HG02798 (cell line): ENCODE results near the gene SLC1A2.

Source experiments
- ATAC-seq: cut with Tn5 transposase; IDR thresholded peaks from one replicate; pipeline ENCODE4 v1.9.1; 2021; ENCODE audit warnings: mild to moderate bottlenecking; ENCODE audit not compliant: unreplicated experiment, poor library complexity

SLC1A2 gene

GRCh38 chr11:35381709-35382322, 37.5 kb downstream of the SLC1A2 start:
- ATAC-seq = no peak

- no peak for ATAC-seq
Observed at GRCh38 chr11:35380603-35381002, 38.8 kb downstream of the SLC1A2 start.

- no peak for ATAC-seq
Observed at GRCh38 chr11:35377262-35377661, 42.1 kb downstream of the SLC1A2 start.

GRCh38 chr11:35376613-35377012, 42.7 kb downstream of the SLC1A2 start:
- no peak for ATAC-seq

- ATAC-seq = no peak
Observed at GRCh38 chr11:35376118-35376510, 43.2 kb downstream of the SLC1A2 start.

GRCh38 chr11:35375332-35376117, 43.8 kb downstream of the SLC1A2 start:
- no peak for ATAC-seq

- ATAC-seq = no peak
Observed at GRCh38 chr11:35373284-35373933, 45.9 kb downstream of the SLC1A2 start.

- ATAC-seq = no peak
Observed at GRCh38 chr11:35372565-35373283, 46.6 kb downstream of the SLC1A2 start.

GRCh38 chr11:35367491-35367890, 51.9 kb downstream of the SLC1A2 start:
- ATAC-seq = no peak

- ATAC-seq = no peak
Observed at GRCh38 chr11:35366798-35367197, 52.6 kb downstream of the SLC1A2 start.

GRCh38 chr11:35365961-35366360, 53.4 kb downstream of the SLC1A2 start:
- ATAC-seq = no peak

GRCh38 chr11:35365395-35365794, 54.0 kb downstream of the SLC1A2 start:
- ATAC-seq = no peak

- ATAC-seq = no peak
Observed at GRCh38 chr11:35363854-35364780, 55.2 kb downstream of the SLC1A2 start.

- no peak for ATAC-seq
Observed at GRCh38 chr11:35363246-35363801, 56.0 kb downstream of the SLC1A2 start.

- no peak for ATAC-seq
Observed at GRCh38 chr11:35362521-35362980, 56.8 kb downstream of the SLC1A2 start.

- no peak for ATAC-seq
Observed at GRCh38 chr11:35360055-35360530, 59.3 kb downstream of the SLC1A2 start.

GRCh38 chr11:35359321-35360054, 59.9 kb downstream of the SLC1A2 start:
- ATAC-seq = no peak

- ATAC-seq = no peak
Observed at GRCh38 chr11:35358391-35358790, 61.0 kb downstream of the SLC1A2 start.

- no peak for ATAC-seq
Observed at GRCh38 chr11:35357923-35358322, 61.4 kb downstream of the SLC1A2 start.
